Stimulated activated CD8-positive, alpha-beta memory T cell treated with anti-CD3 and anti-CD28 coated beads, Interleukin-4, amount 100 ng/mL, for 24 hours (primary cell): ENCODE results near the gene CTTNBP2NL.

ENCODE experiments used
- DNase-seq: peaks from one replicate; pipeline ENCODE4 v3.0.0-alpha.2; 2020; ENCODE audit warnings: low read depth

The CTTNBP2NL gene, protein sequence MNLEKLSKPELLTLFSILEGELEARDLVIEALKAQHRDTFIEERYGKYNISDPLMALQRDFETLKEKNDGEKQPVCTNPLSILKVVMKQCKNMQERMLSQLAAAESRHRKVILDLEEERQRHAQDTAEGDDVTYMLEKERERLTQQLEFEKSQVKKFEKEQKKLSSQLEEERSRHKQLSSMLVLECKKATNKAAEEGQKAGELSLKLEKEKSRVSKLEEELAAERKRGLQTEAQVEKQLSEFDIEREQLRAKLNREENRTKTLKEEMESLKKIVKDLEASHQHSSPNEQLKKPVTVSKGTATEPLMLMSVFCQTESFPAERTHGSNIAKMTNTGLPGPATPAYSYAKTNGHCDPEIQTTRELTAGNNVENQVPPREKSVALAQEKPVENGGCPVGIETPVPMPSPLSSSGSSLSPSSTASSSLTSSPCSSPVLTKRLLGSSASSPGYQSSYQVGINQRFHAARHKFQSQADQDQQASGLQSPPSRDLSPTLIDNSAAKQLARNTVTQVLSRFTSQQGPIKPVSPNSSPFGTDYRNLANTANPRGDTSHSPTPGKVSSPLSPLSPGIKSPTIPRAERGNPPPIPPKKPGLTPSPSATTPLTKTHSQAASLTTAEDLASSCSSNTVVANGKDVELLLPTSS

DNA sequence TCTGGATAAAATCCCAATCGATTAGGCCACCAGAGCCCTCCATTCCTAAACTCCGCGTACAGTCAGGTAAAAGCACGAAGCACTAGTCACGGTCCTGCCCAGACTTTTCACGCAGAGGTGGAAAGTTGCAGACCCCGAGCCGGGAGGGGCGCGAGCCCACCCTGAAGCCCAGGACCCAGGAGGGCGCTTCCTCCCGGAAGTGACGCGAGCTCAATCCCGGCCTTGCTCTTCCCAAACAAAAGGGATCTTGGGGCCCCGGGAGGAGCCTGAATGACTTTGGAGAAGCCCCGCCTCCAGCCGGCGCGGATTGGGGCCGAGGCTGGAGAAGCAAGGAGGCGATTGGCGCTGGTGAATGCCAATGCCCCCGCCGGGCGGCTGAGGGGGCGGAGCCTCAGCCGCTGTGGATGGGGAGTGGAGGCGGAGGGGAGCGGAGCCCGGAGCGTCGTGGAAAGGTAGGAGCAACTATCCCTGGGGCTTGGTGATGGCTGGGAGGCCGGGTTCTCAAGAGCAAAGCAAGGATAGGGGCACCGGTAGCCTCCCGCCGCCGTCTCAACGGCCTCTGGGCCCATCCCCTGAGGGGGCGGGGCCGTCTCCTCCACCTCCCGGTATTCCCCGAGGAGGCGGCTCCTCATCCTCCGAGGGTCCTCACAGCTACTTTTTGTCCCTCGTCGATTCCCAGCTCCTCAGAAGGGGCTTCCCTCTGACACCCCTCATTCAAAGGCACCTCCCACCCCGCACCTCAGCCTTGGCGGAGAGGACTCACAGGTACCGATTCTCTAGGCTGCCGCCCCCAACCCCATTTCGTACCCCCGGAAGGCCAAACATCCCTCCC lies at the start of gene CTTNBP2NL:
TSS of gene CTTNBP2NL (plus strand) at position 394 of the 832 bp plus-strand sequence. CDS start 19,952 bp downstream, outside the sequence.
- peak; percentile 73 for DNase-seq

DNA sequence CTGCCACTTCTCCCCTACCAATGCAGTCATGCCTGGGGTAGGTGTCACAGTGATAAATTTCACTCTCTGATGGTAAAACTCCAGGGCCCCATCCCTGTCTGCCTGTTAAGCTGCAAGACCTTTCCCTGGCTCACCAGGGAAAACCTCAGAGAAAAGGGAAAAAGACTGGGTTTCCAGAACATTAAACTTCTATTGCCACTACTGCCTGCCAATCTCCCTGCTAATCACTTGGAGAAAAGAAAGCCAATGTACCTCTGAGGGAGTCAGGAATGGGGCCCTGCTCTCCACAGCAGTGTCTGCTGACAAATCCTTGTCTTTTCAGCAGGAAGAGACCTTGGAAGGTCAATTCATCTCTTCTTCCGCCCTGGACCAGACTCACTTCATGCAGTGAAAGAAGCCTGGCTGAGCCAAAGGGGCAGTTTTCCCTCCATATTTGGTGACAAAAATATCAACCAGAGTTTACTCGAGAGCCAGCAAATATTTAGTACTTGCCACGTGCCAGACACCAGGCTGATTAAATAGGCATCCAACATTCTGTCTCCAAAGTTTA lies 49.1 kb upstream of the CTTNBP2NL start:
- no peak for DNase-seq

DNA sequence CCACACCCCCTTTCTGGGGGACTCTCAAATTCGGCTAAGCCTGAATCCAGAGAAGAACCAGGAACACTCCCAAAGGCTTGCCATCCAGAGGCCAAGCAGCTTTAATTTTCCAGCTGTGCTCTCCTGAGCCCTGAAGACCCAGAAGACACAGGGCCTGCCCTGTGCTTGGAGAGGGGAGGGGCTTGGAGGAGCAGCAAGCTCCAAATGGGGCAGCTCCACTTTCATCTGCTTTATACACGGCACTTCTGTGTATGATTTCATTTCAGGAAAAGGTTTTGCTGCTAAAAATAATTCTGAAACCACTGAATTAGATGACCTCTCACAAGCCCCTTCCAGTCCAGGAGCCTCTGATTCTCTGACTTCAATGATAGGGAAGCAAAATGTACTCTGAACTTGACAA lies 39.2 kb upstream of the CTTNBP2NL start:
- DNase-seq = no peak

DNA sequence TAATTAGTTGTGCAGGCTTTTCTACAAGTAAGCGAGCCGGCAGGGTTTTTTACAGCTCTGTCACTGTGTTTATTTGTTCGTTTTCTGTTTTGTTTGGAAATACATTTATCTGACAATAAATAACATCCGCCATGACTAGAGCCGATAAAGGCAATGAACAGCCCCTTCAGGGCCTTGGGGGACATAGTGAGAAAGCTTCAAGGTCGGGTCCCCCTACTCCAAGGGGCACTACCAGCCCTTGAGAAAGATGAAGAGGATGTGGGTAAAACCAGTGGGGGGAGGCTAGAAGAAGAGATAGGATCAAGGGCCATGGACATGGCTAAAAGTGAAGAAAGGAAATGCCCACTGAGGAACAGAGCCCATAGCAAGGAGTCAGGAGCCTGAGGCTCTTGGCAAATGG lies 38.5 kb upstream of the CTTNBP2NL start:
- DNase-seq = no peak

DNA sequence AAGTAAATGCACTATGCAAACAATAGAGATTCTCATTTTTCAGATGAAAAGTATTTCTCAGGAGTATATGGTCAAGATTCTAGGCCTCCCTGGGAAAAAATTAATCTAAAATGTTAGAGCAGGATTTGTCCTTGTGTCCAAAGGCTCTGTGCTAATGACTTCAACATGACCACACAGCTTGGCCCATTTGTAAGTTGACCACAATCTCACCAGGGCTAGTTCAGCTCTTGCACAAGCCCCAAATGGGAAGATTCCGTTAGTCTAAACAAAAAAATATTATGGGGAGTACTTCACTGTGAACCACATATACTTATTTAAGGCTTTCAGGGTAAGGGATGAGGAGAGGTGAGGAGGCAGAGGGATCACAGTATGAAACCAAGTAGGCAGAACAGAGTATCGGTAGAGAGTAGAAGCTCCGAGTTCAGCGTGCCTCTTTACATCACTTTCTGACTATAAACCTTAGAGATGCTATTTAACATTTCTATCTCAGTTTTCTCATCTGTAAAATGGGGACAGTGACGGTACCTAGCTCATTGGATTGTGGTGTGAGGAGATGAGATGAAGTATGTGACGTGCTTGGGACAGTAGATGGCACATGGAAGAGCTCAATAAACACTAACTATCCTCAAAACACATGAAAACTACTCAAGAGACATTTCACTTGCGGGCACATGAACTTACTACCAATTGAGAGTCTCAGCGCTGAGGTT lies 37.8 kb upstream of the CTTNBP2NL start:
- no peak for DNase-seq

DNA sequence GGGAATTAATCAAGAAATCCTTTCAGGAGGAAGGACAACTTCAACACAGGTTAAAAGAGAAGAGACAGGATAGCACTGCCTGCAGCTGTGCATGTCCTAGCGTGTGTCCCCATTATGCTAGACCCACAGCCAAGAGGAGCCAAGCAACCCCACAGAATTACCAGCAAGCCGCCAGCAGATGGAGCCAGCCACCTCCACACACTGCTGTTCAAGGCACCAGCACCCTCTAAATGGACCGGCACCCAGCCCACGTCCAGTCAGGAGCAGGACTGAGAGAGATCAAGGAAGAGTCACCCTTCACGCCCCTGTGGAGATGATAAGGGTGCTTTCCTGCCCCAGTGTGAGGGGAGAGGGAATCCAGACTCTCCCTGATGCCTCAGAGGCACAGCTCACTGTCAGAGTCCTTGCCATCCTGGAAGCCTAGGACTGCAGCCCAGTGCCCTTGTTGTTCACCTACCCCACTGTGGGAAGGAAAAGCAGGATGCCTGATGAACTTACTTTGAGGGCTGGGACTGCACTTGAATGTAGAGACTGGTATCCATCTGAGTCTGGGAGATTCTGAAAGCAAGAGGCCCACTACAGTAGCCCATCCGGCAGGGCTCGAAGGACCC lies 37.1 kb upstream of the CTTNBP2NL start:
- DNase-seq = peak; percentile 24

DNA sequence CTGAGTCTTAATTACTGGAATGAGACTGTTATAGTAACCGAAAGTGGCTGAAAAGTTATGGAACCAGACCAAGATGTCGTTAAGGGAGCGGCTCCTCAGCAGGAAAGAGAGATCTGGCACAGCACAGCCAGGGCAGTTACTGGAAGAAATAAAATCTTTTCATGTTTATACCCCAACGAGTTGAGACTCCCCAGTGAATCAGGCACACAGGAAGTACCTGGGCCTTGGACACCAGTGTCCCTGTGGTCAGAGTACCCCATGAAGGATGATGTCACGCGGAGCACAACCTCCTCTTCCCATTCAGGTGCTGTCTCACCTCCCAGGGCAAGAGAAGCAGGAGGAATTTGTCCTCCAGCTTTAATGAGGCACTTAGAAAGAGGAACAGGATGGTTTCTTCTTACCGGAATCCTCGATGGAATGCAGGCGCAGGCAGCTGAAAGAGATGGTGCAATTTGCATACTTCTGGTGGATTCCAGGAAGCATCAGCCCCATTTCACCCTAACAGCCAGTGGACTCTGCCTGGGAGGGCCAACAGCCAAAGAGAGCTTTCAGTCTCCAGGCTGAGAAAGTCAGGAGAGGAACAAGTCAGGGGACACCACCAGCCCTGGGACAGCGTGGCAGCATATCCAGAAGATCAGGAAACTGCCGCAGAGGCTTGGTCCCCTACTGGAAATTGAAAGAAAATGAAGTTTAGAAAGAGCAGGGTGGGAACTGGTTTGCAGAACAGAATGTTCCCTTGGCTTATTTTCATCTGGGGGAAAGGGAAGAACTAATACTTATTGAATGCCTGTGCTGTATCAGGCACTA lies 35.9 kb upstream of the CTTNBP2NL start:
- DNase-seq = no peak

DNA sequence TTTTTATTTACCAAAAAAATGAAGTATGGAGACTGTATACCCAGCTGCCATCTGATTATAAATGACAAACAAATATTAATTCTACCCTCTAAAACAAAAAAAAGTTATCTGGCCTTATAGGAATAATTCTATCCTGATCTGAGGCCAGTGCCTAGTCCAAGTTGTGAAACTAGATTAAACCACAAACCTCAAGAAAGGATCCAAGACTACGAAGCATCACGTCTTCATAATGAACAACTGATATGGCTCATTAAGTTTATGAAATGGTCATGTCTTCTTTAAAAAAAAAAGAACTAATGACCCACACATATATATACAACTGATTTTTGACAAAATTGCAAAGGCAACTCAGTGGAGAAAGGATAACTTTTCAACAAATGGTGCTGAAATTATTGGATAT lies 32.4 kb upstream of the CTTNBP2NL start:
- DNase-seq = no peak

DNA sequence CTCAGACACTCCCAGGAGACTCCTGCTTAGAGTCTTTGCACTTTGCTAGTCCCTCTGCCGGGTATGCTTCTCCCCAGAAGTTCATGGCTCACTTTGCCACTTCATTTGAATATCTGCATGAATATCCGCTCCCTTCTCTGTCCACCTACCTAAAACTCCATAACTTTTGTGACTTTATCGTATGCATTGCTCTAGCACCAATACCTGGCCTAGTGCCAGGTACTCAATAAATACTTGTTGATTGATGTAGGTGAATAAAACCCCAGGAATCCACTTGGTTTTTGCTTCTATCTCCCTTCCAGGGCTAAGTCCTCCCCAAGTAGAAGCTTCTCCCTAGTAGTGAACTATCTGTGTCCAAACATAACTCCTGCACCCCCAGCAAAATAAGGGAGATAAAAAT lies 27.8 kb upstream of the CTTNBP2NL start:
- no peak for DNase-seq

DNA sequence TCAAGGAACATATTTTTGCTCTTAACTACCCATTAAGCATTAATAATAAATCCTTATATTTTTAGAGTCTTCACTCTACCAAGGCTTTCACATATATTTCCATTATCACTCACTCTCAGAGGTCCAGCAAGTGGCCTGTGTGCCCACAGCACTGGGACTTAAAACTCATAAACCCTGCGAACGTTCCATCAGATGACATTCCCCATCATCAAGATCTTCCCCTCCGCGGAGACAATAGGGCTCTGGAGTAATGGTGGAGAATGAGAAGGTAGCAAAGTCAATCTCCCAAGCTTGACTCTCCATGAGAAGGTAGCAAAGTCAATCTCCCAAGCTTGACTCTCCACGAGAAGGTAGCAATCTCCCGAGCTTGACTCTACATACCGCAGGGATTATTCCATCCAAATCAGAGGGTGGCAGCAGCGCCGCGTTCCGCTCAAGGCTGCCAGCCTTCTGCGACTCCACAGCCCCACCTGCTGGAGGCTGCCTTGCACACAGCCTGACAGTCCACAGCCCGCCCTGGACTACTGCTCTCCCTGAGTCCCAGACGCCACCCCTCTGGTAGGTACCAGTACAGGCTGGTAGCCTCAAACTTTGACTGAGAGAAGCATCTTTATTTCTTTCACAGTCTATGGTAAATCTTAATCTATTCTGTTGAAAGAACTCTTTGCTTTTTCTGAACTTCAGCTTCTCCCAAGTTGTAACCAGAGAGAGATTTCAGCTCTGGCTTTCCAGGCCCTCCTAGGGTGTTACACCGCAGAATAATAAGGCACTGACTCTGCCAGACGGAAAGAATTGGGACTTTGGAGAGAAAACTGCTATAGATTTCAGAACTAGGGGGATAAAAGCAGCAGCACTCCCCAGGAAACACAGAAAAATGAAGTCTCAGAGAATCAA lies 26.4 kb upstream of the CTTNBP2NL start:
- peak; percentile 77 for DNase-seq

DNA sequence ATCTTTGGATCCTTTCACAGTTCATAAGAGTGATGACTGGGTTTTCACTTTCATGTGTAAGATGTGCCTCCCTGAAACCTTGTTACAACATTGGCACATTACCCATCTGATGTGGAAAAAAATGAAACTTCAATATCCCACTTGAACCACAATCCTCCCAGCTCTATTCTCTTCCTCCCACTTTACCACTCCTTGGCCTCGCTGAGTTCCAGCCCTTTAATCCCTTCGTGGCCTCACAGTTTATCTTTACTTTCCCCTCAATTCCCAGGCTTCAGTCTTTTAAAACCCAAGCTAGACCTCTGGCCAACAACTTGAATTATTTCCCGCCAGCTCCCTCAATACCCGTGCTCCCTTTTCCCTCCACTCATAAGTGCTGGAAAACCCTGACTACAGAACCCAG lies 25.0 kb upstream of the CTTNBP2NL start:
- DNase-seq = no peak

DNA sequence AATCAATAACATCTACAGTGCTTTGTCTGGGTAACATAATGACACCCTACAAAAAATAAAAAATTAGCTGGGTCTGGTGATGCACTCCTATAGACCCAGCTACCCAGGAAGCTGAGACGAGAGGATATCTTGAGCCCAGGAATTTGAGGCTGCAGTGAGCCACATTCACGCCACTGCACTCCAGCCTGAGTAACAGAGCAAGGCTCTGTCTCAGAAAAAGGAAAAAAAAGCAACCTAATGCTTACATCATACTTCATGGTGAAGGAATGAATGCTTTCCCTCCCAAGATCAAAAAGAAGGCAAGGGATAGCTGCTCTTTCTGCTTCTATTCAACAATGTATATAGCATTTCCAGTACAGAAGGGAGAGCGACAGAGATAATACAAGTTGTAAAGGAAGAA lies 24.2 kb upstream of the CTTNBP2NL start:
- no peak for DNase-seq

DNA sequence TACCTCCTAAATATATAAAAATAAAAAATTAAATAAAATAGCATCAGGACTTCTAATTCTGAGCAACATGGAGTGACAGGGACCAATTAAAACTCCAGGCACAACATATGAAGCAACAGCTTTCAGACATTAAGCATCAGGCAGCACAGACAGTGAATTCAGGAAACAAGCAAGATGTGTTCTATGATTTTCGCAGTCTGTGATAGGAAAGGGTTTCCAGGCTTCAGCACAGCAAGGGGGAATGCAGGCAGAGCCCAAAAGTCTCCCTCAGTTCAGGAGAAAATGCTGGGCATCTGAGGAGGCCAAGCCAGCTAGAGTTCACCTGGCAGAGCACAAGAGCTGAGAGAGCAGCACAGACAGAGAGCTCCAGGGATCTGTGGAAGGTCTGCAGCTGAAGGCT lies 22.2 kb upstream of the CTTNBP2NL start:
- DNase-seq = no peak

DNA sequence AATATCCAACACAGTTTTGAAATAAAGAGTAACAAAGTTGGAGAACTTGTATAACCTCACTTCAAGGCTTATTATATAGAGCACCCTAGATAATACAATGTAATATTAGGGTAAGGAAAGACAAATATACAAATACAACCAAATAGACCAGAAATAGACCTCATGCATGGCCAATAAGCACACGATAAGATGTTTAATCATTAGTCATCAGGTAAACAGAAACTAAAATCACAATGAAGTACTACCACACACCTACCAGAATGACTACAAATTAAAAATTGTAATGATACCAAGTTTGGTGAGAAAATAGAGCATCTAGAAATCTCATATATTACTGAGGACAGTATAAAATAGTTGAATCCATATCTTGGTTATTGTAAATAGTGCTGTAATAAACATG lies 20.3 kb upstream of the CTTNBP2NL start:
- no peak for DNase-seq

DNA sequence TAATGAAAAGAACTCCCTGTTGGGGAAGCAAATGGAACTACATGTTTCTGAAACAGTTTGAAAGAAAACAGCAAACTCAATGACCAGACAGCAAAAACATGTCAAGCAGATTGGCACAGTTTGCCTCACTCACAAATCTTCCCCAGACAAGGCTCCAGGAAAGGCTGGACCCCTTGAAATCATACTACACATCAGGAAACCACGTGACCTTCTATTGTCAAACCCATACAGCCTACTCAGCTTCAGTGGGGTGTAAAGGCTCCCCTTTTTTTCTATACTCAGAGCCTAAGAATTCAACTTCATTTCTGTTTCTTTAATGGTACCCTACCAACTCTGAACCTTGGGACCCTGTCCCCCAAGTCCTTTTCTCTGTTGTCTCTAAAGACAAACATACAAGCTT lies 15.7 kb upstream of the CTTNBP2NL start:
- no peak for DNase-seq

DNA sequence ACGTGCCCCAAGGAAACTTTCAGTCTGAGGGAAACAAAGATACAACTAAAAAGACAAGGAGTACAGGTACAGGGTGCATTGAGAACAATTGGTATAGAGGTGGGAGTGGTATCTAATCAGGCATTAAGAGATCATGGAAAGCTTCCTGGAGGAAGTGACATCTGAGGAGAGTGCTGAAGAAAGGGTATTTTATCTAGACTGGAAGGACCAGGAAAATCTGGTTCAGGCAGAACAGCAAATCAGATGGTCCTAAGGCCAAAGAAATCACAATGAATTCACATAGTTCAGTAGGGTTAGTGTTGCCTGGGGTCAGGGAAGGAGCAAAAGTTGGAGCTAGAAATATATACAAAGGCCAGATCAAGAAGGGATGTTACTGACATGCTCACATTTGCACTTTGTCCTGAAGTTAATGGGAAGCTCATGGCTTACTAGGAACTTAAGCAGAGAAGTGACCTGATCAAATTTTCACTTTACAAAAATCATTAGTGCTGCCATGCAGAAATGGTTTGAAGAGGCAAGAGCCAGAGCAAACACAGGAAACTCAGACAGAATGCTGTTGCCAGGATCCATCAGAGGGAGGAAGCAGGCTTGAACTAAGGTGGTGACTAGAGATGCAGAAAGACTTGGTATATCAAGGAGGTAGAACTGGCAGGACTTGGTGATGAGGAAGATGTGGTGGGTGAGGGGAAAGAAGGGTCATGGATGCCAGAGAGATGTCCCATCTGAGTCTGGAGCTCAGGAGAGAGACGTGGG lies 14.5 kb upstream of the CTTNBP2NL start:
- DNase-seq = no peak

DNA sequence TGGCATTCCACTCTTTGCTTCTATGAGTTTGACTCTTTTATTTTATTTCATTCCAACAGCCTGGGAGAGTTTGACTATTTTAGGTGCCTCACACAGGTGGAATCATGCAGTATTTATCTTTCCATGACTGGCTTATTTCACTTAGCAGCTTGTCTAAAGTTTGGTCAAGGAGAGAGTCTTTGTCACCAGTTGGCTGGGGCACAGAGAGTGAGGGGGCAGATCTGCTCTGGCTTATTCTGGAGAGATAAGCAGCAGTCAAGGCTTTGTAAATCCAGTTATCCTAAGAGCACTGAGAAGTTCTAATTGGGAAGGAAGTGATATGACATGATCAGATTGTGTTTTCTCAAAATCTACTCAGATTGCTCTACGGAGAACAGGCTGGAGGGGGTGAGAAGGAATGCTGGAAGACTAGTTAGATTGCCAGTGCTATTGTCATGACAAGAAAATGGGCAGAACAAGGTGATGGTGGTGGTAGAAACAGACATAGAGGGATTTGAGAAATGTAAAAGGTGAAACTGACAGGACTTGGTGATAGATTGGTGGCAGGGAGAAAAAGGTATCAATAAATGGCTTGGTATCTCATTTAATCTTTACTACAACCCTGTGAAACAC lies 12.1 kb upstream of the CTTNBP2NL start:
- DNase-seq = no peak

DNA sequence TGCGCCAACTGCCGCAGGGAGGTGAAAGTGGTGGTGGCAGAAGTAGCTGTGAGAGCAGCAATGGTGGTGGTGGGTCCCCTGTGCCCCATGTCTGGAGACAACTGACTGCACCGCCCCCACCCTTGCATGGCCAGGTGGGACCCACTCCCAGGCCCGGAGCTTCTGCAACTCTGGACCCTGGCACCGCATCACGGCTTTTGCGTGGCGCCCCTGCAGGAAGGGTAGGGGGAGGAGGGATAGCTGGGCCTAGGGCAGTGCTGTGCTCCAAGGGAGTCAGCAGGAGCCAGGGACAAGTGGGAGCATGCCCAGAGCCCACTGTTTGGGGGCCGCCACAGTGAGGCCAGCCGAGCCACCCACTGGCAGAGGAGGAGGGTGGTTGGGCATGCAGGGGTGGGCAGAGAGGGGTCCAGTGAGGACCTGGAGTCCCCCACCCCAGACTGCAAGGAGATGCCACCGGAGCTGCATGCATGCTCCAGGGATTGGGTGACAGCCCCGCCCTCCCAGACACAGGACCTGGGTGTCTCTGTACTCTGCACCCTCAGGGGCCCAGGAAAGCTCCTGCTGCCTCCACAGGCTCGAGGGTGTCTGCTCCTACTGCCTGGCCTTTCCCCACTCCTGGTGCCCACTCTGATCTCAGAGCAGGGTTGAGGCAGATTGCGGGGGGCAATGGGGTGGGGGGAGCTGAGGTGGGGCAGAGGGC lies 9.8 kb upstream of the CTTNBP2NL start:
- no peak for DNase-seq
